ENCODE data around the gene GALNT17.

DNA sequence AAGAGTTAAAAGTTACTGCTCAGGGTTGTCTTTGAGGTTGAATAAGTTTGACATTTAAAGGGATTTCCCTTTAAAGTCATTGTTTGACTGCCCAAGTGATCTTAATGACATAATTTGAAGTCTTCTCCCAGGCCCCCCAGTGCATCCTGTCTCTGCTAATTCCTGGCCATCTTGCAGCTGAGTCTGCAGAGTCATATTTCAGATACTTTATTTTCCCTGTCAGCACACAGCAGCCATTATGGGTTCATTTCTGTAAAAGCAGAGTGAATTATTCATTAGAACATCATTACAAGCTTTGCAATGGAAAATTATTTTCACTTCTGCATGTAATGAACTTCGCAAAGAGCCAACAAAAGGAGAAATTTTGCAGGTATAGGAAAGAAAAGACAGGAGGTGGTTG is 536.6 kb downstream of the GALNT17 start:
- TF ChIP-seq POLR2A (IDR thresholded peaks at IDR 0.05), result no peak
- TF ChIP-seq, protein P1, sequence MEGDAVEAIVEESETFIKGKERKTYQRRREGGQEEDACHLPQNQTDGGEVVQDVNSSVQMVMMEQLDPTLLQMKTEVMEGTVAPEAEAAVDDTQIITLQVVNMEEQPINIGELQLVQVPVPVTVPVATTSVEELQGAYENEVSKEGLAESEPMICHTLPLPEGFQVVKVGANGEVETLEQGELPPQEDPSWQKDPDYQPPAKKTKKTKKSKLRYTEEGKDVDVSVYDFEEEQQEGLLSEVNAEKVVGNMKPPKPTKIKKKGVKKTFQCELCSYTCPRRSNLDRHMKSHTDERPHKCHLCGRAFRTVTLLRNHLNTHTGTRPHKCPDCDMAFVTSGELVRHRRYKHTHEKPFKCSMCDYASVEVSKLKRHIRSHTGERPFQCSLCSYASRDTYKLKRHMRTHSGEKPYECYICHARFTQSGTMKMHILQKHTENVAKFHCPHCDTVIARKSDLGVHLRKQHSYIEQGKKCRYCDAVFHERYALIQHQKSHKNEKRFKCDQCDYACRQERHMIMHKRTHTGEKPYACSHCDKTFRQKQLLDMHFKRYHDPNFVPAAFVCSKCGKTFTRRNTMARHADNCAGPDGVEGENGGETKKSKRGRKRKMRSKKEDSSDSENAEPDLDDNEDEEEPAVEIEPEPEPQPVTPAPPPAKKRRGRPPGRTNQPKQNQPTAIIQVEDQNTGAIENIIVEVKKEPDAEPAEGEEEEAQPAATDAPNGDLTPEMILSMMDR (IDR thresholded peaks at IDR 0.05), result no peak

All from heart left ventricle (tissue), 13 donors.